Islet of Langerhans (tissue), 1 donor: ENCODE results near the gene ATP11B.

ENCODE experiments used
- FAIRE-seq: peaks from one replicate; lab custom pipeline; 2011; peaks lifted over from hg19 to GRCh38; lab: Jason Lieb, UNC

ATP11B gene

DNA sequence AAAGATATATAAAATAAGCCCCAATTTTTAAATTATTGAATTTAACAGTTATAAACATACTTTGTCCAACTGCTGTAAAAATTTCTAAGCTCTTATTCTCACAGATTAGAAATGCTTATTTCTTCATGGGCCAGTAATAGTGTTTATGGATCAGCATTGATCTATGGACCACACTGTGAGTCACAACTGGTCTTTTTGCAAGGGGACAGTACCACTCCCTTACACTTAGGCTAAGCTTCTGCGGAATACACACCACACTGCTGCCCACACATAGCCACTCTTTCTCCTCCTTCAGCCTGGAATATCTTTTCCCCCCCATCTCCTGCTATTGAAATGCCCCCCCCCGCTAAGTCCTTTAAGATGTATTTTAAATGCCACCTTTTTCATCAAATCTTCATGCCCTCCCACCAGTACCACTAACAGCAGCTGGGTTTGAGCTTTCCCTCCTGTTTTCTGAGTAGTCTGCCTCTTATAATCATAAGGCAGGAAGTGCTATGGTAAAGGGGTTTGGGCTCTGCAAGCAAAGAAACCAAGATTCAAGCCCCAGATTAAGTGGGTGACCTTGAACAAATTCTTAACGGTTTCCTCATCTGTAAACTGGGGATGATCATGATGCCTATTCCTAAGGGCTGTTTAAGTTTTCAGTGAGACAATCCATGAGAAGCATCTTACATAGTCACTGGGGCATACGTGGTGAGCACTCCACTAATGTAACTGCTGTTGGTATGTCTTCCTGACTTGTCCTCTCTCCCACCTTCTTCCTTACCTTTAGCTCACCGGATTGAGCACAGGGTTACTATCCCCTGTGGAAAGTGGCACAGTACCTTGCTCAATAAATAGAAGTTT lies 117.9 kb downstream of the ATP11B start:
- no peak for FAIRE-seq

- no peak for FAIRE-seq
Observed at GRCh38 chr3:182911782-182912111, 118.4 kb downstream of the ATP11B start.

DNA sequence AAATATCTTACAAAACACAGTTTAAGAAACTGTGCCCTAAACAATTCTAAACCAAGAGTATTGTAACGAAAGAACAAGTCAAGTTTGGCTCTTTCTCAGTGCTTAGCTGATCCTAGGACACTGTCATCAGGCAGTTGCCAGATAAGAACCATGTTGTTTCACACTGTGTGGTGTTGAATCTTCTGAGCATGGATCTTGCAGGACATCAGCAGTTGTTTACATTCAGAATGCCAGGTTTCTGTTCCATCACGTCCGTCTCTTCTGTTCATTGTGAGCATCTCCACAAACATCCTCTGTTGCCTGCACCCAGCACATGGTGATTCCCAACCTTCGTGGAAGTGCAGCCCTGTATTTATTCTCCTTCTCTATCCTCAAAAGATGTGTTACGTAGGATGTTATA lies 119.2 kb downstream of the ATP11B start:
- no peak for FAIRE-seq

- FAIRE-seq = no peak
Observed at GRCh38 chr3:182913889-182914288, 120.6 kb downstream of the ATP11B start.

DNA sequence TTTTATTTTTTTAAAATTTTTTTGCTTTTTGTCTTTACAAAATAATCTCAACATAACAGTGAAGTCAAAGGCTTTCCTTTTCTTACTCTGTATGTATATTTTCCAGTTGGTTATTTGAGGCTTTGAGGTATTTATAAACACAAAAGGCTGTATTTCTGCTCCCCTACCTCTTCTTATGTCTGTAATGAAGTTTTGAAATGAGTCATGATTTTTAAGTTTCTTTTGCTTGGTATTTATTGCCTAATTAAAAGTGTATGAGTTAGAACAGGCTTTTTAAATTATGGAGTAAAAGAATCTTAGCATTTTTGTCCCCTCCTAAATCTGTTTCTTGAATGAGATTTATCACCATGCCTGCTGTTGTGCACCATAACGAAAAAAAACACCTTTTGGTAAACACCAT lies 121.0 kb downstream of the ATP11B start:
- FAIRE-seq = no peak

DNA sequence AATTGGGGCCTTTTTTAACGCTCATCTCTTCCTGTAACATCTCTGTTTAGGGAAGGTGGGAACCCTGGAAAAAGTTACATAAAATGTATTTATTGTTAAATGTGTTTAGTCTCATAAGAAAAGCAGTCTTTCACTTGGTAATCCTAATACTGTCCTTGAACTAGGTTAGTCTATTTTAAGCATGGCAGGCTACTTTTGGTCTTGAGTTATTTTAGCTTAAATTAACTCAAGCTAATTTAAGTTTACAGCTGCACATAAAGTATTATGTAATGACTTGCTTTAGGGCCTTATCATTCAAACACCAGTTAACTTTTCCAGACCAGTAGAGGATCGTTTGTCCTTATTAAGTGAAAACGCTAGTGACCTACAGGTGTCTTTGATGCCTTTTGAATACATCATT lies 123.8 kb downstream of the ATP11B start:
- no peak for FAIRE-seq

GRCh38 chr3:182919866-182920357 lies 126.6 kb downstream of the ATP11B start:
- FAIRE-seq = no peak

DNA sequence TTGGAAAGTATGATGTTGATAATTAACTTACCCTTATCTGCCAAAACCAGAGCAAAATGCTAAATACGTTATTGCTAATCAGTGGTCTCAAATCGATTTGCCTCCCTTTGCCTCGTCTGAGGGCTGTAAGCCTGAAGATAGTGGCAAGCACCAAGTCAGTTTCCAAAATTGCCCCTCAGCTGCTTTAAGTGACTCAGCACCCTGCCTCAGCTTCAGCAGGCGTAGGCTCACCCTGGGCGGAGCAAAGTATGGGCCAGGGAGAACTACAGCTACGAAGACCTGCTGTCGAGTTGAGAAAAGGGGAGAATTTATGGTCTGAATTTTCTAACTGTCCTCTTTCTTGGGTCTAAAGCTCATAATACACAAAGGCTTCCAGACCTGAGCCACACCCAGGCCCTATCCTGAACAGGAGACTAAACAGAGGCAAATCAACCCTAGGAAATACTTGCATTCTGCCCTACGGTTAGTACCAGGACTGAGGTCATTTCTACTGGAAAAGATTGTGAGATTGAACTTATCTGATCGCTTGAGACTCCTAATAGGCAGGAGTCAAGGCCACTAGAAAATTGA lies 127.3 kb downstream of the ATP11B start:
- no peak for FAIRE-seq

GRCh38 chr3:182921665-182922355 lies 128.5 kb downstream of the ATP11B start:
- no peak for FAIRE-seq

- no peak for FAIRE-seq
Observed at GRCh38 chr3:182925330-182925943, 132.1 kb downstream of the ATP11B start.

- FAIRE-seq = no peak
Observed at GRCh38 chr3:182925944-182926337, 132.6 kb downstream of the ATP11B start.

GRCh38 chr3:182935803-182936202 lies 142.5 kb downstream of the ATP11B start:
- FAIRE-seq = no peak

- no peak for FAIRE-seq
Observed at GRCh38 chr3:182936239-182936917, 143.1 kb downstream of the ATP11B start.

DNA sequence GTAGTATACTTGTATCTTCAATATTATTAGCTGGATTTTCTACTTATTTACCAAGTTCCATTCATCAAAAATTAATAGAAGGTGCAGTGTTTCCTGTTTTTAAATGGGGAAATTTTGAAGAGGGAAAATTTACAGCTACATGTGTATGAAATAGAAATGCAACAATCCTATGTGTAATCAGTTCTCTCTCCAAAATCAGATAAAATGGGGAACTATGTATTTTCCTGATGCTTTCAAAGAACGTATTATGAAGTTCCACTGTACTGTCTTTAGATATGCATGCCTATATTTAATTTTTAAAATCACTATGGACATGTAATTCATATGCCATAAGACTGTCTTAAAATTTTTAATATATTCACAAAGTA lies 143.6 kb downstream of the ATP11B start:
- no peak for FAIRE-seq

GRCh38 chr3:182937293-182938051 lies 144.2 kb downstream of the ATP11B start:
- no peak for FAIRE-seq

GRCh38 chr3:182940266-182940808 lies 147.0 kb downstream of the ATP11B start:
- no peak for FAIRE-seq

DNA sequence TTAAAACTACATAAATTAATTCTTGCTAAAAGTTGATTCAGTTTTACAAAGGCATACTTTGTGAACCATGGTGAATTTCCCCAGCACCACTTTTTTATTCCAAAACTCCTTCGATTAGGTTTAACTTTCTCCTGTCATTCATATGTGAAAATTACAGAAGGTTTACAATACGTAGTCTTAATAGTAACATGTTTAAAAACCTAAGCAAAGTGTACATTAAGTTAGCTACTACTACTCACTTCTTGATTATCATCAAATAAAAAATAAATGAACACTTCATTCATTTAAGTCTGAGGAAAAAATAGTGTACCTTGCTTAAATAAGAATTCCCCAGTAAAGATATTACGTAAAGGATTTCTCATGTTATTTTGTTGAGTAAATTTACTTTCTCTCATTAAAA lies 148.4 kb downstream of the ATP11B start:
- FAIRE-seq = no peak

- FAIRE-seq = no peak
Observed at GRCh38 chr3:182947888-182948287, 154.6 kb downstream of the ATP11B start.

- no peak for FAIRE-seq
Observed at GRCh38 chr3:182948305-182948704, 155.0 kb downstream of the ATP11B start.

- FAIRE-seq = no peak
Observed at GRCh38 chr3:182949688-182950087, 156.4 kb downstream of the ATP11B start.

DNA sequence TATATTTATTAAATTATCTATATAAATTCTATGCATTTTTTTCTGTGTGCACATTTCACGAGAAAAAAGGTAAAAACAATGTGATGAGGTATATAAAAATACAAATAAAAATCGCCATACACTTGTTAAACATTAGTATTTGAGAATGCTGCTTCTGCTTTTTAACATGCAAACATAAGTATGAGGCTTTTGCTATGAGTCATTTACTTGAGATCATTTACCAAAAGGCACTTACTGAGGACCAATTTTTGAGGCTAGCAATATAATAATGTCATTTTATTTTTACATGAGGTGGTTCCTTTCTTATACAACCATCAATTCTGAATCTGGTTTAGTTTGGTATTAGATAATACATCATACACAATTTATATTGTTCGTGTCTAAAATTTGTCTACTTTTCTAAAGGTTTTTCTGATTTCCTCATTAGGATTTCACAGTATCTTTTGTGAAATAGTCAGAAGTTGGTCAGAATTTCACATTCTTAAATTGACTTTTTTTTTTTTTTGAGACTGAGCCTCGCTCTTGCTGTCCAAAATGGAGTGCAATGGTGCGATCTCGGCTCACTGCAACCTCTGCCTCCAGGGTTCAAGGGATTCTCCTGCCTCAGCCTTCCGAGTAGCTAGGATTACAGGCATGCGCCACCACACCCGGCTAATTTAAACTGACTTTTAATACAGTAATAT lies 161.4 kb downstream of the ATP11B start:
- FAIRE-seq = no peak
